Naive thymus-derived CD4-positive, alpha-beta T cell (primary cell): ENCODE measurements around the gene ZCCHC9. TPM values are rescaled to one million over a fixed set of nuclear protein-coding genes. Genes with fewer than 3 reads are reported as not detected.

Source experiments
- ATAC-seq: fragments of 150-1000 bp; cut with Tn5 transposase; 2 replicates; pipeline ENCODE4 v1.10.0; 2021; ENCODE audit warnings: mild to moderate bottlenecking, moderate library complexity
- CTCF ChIA-PET: fragments of 350-600 bp; sonication (Branson Sonifier 250); formaldehyde crosslinking; loops from one replicate; lab custom pipeline; 2021; ENCODE audit warnings: antibody characterized with exemption; lab: Charles Lee
- POLR2A ChIA-PET: fragments of 350-600 bp; sonication (Branson Sonifier 250); formaldehyde crosslinking; loops from one replicate; lab custom pipeline; 2021; ENCODE audit warnings: antibody characterized with exemption, inconsistent platforms; lab: Charles Lee
- DNase-seq, 9 donors: peaks; one replicate each; pipeline versions ENCODE4 v3.0.0 to v3.0.0-alpha.2; 2020 to 2022; ENCODE audit warnings: mixed read lengths in 1 of 9
- H3K27ac ChIP-seq: one replicate; pipeline ENCODE4 v1.7.0; 2013; ENCODE audit warnings: mild to moderate bottlenecking, low read depth, low read length, moderate library complexity
- H3K27me3 ChIP-seq, 2 donors: one replicate each; pipeline ENCODE4 v1.7.0; 2013; ENCODE audit warnings: low read length in 2 of 2, mild to moderate bottlenecking in 2 of 2, moderate library complexity in 2 of 2; ENCODE audit not compliant: control insufficient read depth in 2 of 2, insufficient read depth in 2 of 2
- H3K36me3 ChIP-seq, 3 experiments: 1 replicate in 2 of 3; 2 replicates in 1 of 3; pipeline ENCODE4 v1.7.0; 2013; ENCODE audit warnings: low read length in 3 of 3, mild to moderate bottlenecking in 3 of 3, moderate library complexity in 1 of 3; ENCODE audit not compliant: insufficient read depth in 3 of 3, control insufficient read depth in 2 of 3
- H3K4me1 ChIP-seq, 2 donors: one replicate each; pipeline ENCODE4 v1.7.0; 2013; ENCODE audit warnings: low read length in 2 of 2, mild to moderate bottlenecking in 2 of 2, moderate library complexity in 1 of 2; ENCODE audit not compliant: control insufficient read depth in 2 of 2, insufficient read depth in 2 of 2
- H3K4me3 ChIP-seq: 2 replicates; pipeline ENCODE4 v1.7.0; 2013; ENCODE audit warnings: mild to moderate bottlenecking, low read length
- H3K9me3 ChIP-seq, 3 experiments: 1 replicate in 2 of 3; 2 replicates in 1 of 3; pipeline ENCODE4 v1.7.0; 2013; ENCODE audit warnings: low read length in 3 of 3; ENCODE audit not compliant: control insufficient read depth in 2 of 3
- H3K27ac Mint-ChIP-seq, 9 donors: one replicate each; pipeline ENCODE4 v1.8.0; 2020 to 2022; ENCODE audit warnings: mixed read lengths in 9 of 9, mild to moderate bottlenecking in 8 of 9, moderate library complexity in 5 of 9, inconsistent platforms in 2 of 9
- H3K27me3 Mint-ChIP-seq, 5 donors: one replicate each; pipeline ENCODE4 v1.8.0; 2021 to 2022; ENCODE audit warnings: mixed read lengths in 5 of 5, mild to moderate bottlenecking in 1 of 5
- H3K36me3 Mint-ChIP-seq, 5 donors: one replicate each; pipeline ENCODE4 v1.8.0; 2020 to 2022; ENCODE audit warnings: mixed read lengths in 5 of 5, mild to moderate bottlenecking in 3 of 5, inconsistent platforms in 1 of 5
- H3K4me1 Mint-ChIP-seq, 7 donors: one replicate each; pipeline ENCODE4 v1.8.0; 2020 to 2022; ENCODE audit warnings: mixed read lengths in 7 of 7, mild to moderate bottlenecking in 3 of 7, inconsistent platforms in 1 of 7
- H3K4me3 Mint-ChIP-seq, 10 donors: one replicate each; pipeline ENCODE4 v1.8.0; 2020 to 2022; ENCODE audit warnings: mild to moderate bottlenecking in 10 of 10, mixed read lengths in 10 of 10, moderate library complexity in 6 of 10, inconsistent platforms in 2 of 10
- H3K9me3 Mint-ChIP-seq, 11 donors: one replicate each; pipeline ENCODE4 v1.8.0; 2020 to 2022; ENCODE audit warnings: mixed read lengths in 11 of 11, mild to moderate bottlenecking in 4 of 11, inconsistent platforms in 1 of 11, moderate library complexity in 1 of 11
- intact Hi-C, 2 donors: fragments of 100-400 bp; cut with micrococcal nuclease; formaldehyde crosslinking; loops; one replicate each; pipeline ENCODE4 v1.15.1; 2023
- polyA plus RNA-seq, 2 donors: library from polyadenylated mRNA; unstranded; fragments of 300-500 nt; fragmentation: Illumina TruSeq; gene quantifications; one replicate each; pipeline ENCODE4 v1.2.3, GENCODE V29; 2021
- total RNA-seq, 6 experiments: library from RNA in 5 of 6; stranded (reverse) in 5 of 6; gene quantifications; 1 replicate in 5 of 6; 2 replicates in 1 of 6; pipeline ENCODE4 v1.2.3 and lab custom pipeline; 2021 to 2026

ZCCHC9 gene
- total and polyA plus RNA-seq, 7 experiments from 2014 or later: 15.5 to 35.1 (median 21.2) TPM

DNA sequence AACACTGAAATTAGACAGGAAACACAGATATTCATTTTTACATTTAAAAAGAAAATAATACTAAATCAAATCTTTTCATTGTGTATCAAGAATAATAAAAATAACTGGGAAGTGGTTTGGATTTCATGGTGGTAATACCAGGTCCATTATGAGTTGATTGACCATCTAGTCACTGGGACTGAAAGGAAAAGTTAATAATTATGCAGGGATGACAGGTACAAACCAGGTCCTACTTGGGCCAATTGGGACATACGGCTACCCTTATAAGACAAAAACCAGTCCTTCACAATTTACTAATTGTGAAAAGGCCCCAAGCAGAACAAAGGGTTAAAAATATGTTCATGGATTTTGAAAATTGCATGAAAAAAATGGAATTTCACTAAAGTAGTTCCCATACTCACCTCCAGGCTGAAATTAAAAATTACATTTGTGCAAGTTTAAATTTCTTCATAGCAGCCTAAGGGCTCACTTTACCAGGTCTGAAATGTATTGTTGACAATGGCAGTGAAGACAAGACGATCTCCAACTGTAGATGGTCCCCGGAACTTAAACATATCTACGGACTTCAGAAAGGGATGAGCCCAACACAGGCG is 44.1 kb downstream of the ZCCHC9 start:
- Histone ChIP-seq H3K9me3 (no peaks in the 10 kb centered on the region), H3K36me3 (no peaks in the 10 kb centered on the region), H3K4me1 (no peaks in the 10 kb centered on the region), H3K4me3 (no peak overlapping the region), H3K27ac (no peak overlapping the region), H3K27me3 (no peaks in the 10 kb centered on the region)
- ChIA-PET POLR2A (no interaction called here), CTCF (no interaction called here)
- H3K27ac Mint-ChIP-seq: no peak overlapping the region
- DNase-seq (no peak), ATAC-seq (no peak)
- no peaks in the 10 kb centered on the region for H3K9me3 Mint-ChIP-seq
- H3K36me3 Mint-ChIP-seq: no peaks in the 10 kb centered on the region
- no peak overlapping the region for H3K4me3 Mint-ChIP-seq
- no peaks in the 10 kb centered on the region for H3K4me1 Mint-ChIP-seq
- intact Hi-C loops: no loop called here
- H3K27me3 Mint-ChIP-seq: peaks cover 0 to 3% (median 0%) of the 10 kb centered on the region in 5 donors

DNA sequence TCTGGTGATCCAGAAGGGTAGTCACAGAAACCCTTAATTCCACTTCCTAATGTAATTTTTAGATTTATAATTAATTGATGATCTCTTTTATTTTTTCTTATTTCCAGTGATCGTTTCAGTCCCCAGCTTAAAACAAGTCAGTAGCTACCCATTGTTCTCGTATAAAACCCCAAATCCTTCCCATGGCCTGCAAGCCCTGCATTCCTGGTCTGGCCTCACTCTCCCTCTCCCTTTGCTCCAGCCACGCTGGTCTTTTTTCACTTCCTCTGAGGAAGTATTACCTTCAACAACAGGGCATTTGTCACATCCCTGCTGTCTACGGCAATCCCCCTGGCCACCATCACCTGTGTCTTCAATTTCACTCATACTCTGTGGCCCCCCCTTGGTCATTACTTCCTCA is 47.8 kb downstream of the ZCCHC9 start:
- H3K36me3 Mint-ChIP-seq: no peaks in the 10 kb centered on the region
- no peaks in the 10 kb centered on the region for H3K27me3 ChIP-seq
- intact Hi-C loops: no loop called here
- H3K27me3 Mint-ChIP-seq: peaks cover 0 to 4% (median 0%) of the 10 kb centered on the region in 5 donors
- H3K36me3 ChIP-seq: no peaks in the 10 kb centered on the region
- H3K4me1 Mint-ChIP-seq: no peaks in the 10 kb centered on the region
- H3K27ac ChIP-seq: no peak overlapping the region
- no peak overlapping the region for H3K4me3 ChIP-seq
- H3K4me1 ChIP-seq: no peaks in the 10 kb centered on the region
- H3K27ac Mint-ChIP-seq: no peak overlapping the region
- ATAC-seq (no peak), DNase-seq (no peak)
- ChIA-PET POLR2A (no interaction called here), CTCF (interaction anchor here (0.7 kb wide), 1 partner anchor 227 kb away, joined by 3 read pairs; no protein-coding TSS in a partner anchor)
- no peaks in the 10 kb centered on the region for H3K9me3 ChIP-seq
- H3K4me3 Mint-ChIP-seq: no peak overlapping the region
- H3K9me3 Mint-ChIP-seq: no peaks in the 10 kb centered on the region

- Histone ChIP-seq H3K4me1 (no peaks in the 10 kb centered on the region), H3K27ac (no peak overlapping the region), H3K36me3 (no peaks in the 10 kb centered on the region), H3K4me3 (no peak overlapping the region), H3K9me3 (no peaks in the 10 kb centered on the region), H3K27me3 (no peaks in the 10 kb centered on the region)
- intact Hi-C loops: no loop called here
- no peak overlapping the region for H3K27ac Mint-ChIP-seq
- H3K4me1 Mint-ChIP-seq: no peaks in the 10 kb centered on the region
- H3K4me3 Mint-ChIP-seq: no peak overlapping the region
- ATAC-seq (no peak), DNase-seq (no peak)
- ChIA-PET CTCF (no interaction called here), POLR2A (no interaction called here)
- H3K36me3 Mint-ChIP-seq: no peaks in the 10 kb centered on the region
- peaks cover 0 to 4% (median 0%) of the 10 kb centered on the region in 5 donors for H3K27me3 Mint-ChIP-seq
- H3K9me3 Mint-ChIP-seq: no peaks in the 10 kb centered on the region
Observed at GRCh38 chr5:81350507-81350906, 49.1 kb downstream of the ZCCHC9 start.

DNA sequence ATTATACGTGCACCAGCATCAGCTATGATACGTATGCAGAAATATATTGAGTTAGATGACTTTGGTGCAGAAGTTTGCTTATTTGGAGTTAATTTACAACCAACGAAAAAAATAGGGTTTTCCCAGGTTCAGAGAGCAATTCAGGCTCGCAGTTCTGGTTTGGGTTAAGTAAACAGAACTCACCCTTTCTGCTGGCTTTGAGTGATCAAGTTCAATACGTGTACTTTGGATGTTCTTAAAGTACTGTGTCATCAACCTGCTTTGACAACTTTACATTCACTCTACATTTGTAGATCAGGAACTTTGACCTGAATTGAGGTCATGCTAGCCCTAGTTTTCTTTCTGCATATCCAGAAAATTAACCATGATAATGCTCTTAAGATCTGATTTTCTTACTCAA is 51.8 kb downstream of the ZCCHC9 start:
- intact Hi-C loops: no loop called here
- Histone ChIP-seq H3K27ac (no peak overlapping the region), H3K4me3 (no peak overlapping the region), H3K36me3 (no peaks in the 10 kb centered on the region), H3K9me3 (no peaks in the 10 kb centered on the region), H3K27me3 (no peaks in the 10 kb centered on the region), H3K4me1 (no peaks in the 10 kb centered on the region)
- H3K9me3 Mint-ChIP-seq: no peaks in the 10 kb centered on the region
- ChIA-PET CTCF (no interaction called here), POLR2A (no interaction called here)
- DNase-seq: no peak
- no peak for ATAC-seq
- no peak overlapping the region for H3K27ac Mint-ChIP-seq
- peaks cover 0 to 4% (median 0%) of the 10 kb centered on the region in 5 donors for H3K27me3 Mint-ChIP-seq
- H3K36me3 Mint-ChIP-seq: no peaks in the 10 kb centered on the region
- H3K4me3 Mint-ChIP-seq: no peak overlapping the region
- no peaks in the 10 kb centered on the region for H3K4me1 Mint-ChIP-seq

DNA sequence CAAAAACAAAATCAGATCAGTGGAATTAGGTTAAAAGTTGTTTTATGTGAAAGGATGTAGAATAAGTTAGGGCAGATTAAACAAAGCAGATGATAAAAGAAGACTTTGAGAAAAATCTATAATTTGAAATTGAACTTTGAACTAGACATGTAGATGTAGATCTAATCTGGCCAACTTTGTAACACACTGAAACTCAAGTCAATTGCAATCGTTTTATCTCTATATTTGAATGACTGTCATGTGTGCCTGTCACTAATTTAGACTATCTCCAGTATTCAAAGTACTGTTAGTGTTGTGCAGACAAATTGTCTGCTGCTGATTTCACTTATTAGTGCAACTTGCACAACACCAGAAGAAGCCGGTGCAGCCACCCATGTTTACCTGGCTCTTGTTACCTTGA is 52.7 kb downstream of the ZCCHC9 start:
- H3K4me1 ChIP-seq: no peaks in the 10 kb centered on the region
- no peak overlapping the region for H3K4me3 ChIP-seq
- no peaks in the 10 kb centered on the region for H3K36me3 Mint-ChIP-seq
- no peak overlapping the region for H3K4me3 Mint-ChIP-seq
- H3K27me3 ChIP-seq: no peaks in the 10 kb centered on the region
- H3K27ac ChIP-seq: no peak overlapping the region
- ChIA-PET CTCF (no interaction called here), POLR2A (no interaction called here)
- H3K27me3 Mint-ChIP-seq: peaks cover 0 to 4% (median 3%) of the 10 kb centered on the region in 5 donors
- H3K36me3 ChIP-seq: no peaks in the 10 kb centered on the region
- DNase-seq (no peak), ATAC-seq (no peak)
- no peaks in the 10 kb centered on the region for H3K9me3 ChIP-seq
- H3K9me3 Mint-ChIP-seq: no peaks in the 10 kb centered on the region
- intact Hi-C loops: no loop called here
- no peak overlapping the region for H3K27ac Mint-ChIP-seq
- H3K4me1 Mint-ChIP-seq: no peaks in the 10 kb centered on the region

GRCh38 chr5:81355291-81356251 is 54.2 kb downstream of the ZCCHC9 start:
- Mint-ChIP-seq H3K36me3 (no peaks in the 10 kb centered on the region), H3K27ac (no peak overlapping the region), H3K27me3 (peaks cover 0 to 4% (median 4%) of the 10 kb centered on the region in 5 donors), H3K4me1 (no peaks in the 10 kb centered on the region), H3K9me3 (no peaks in the 10 kb centered on the region), H3K4me3 (no peak overlapping the region)
- intact Hi-C loops: no loop called here
- no peak for ATAC-seq
- ChIA-PET POLR2A (interaction anchor here (0.8 kb wide), 1 partner anchor 363 kb away, joined by 3 read pairs; no protein-coding TSS in a partner anchor), CTCF (no interaction called here)
- H3K27ac ChIP-seq: no peak overlapping the region
- no peaks in the 10 kb centered on the region for H3K9me3 ChIP-seq
- H3K4me3 ChIP-seq: no peak overlapping the region
- no peak for DNase-seq
- H3K27me3 ChIP-seq: no peaks in the 10 kb centered on the region
- no peaks in the 10 kb centered on the region for H3K4me1 ChIP-seq
- no peaks in the 10 kb centered on the region for H3K36me3 ChIP-seq
